ENCODE measurements around the gene SLC46A1. TPM values are rescaled to one million over a fixed set of nuclear protein-coding genes. Genes with fewer than 3 reads are reported as not detected.

Gene SLC46A1
- total and polyA plus RNA-seq, 9 of the 15 experiments (the other 6 are each of a cell fraction or from before 2014, with no cell fraction given): 0.24 to 5.5 (median 3.1) TPM

DNA sequence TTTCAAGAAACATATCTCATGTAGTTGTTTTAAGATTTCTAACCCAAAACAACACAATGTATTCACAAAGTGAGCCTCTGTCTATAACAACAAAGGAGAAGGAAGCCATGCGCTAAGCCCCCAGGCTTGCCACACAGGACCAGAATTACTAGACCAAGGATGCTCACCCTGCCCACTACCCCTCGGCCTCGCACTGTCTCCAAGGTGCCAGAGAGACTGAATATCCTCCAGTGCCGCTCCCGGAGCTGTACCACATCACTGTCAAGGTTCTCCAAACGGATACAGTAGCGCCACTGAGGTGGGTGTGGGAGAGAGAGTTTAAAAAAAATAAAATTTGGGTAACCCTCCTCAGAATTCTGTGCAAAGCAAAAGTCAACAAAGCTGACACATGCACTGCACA, 55.7 kb downstream of the SLC46A1 start (continued):
- TF ChIP-seq, protein P1, sequence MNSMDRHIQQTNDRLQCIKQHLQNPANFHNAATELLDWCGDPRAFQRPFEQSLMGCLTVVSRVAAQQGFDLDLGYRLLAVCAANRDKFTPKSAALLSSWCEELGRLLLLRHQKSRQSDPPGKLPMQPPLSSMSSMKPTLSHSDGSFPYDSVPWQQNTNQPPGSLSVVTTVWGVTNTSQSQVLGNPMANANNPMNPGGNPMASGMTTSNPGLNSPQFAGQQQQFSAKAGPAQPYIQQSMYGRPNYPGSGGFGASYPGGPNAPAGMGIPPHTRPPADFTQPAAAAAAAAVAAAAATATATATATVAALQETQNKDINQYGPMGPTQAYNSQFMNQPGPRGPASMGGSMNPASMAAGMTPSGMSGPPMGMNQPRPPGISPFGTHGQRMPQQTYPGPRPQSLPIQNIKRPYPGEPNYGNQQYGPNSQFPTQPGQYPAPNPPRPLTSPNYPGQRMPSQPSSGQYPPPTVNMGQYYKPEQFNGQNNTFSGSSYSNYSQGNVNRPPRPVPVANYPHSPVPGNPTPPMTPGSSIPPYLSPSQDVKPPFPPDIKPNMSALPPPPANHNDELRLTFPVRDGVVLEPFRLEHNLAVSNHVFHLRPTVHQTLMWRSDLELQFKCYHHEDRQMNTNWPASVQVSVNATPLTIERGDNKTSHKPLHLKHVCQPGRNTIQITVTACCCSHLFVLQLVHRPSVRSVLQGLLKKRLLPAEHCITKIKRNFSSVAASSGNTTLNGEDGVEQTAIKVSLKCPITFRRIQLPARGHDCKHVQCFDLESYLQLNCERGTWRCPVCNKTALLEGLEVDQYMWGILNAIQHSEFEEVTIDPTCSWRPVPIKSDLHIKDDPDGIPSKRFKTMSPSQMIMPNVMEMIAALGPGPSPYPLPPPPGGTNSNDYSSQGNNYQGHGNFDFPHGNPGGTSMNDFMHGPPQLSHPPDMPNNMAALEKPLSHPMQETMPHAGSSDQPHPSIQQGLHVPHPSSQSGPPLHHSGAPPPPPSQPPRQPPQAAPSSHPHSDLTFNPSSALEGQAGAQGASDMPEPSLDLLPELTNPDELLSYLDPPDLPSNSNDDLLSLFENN (IDR thresholded peaks at IDR 0.05; ENCODE audit: low read depth in 2 of 2, low read length in 2 of 2): no peak

DNA sequence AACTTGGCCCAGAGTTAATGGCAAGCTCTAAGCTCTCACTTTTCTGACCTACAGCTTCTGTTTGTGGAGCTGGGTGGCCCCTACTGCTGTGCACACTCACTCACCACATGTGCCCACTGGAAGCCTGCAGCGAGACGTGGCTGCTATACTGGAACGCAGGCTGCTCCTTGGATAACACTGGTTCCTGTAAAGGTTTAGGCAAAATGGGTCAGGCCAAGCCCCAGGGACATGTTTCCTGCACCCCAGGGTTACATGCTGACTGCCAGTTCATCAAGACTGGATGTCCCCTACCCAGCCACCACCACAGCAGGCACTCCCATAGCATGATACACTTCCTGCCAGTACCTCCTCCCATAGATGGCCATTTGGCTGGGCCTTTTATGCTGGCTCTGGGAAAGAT, 57.0 kb downstream of the SLC46A1 start:
- FAIRE-seq: no peak
- H3K9me3 ChIP-seq (replicated peaks; ENCODE audit: control insufficient read depth, insufficient read depth, low read depth, low read length): no peaks in the 10 kb centered on the region

More for the DNA sequence above, 57.0 kb downstream of the SLC46A1 start:
- CTCF ChIA-PET (ENCODE audit: low intra/inter-chr PET ratio): no interaction called here
- ATAC-seq (no peak), DNase-seq (ENCODE audit: extremely low read depth in 1 of 4, low spot score in 3 of 4) (no peak)
- Histone ChIP-seq H4K20me1 (replicated peaks; ENCODE audit: control insufficient read depth, insufficient read depth, low read length) (no peaks in the 10 kb centered on the region; the same call in none of the 2 replicates), H3K27ac (ENCODE audit: extremely low read depth, low read depth, low read length) (no peak overlapping the region), H3K36me3 (ENCODE audit: control insufficient read depth, insufficient read depth, low read length) (peaks cover 96% of the 10 kb centered on the region), H3K9ac (ENCODE audit: insufficient read depth in 1 of 2, low read depth in 2 of 2, low read length in 2 of 2) (no peak overlapping the region), H3K4me2 (ENCODE audit: insufficient read depth, low read length) (no peak overlapping the region), H3K4me1 (replicated peaks in 1 of 2; ENCODE audit: control insufficient read depth in 2 of 2, insufficient read depth in 2 of 2, low read length in 2 of 2) (peaks cover 0 to 3% of the 10 kb centered on the region in 2 experiments; a peak in 1 of 5 replicates), H3K27me3 (ENCODE audit: control insufficient read depth in 2 of 2, insufficient read depth in 2 of 2, low read length in 2 of 2) (no peaks in the 10 kb centered on the region), H3K4me3 (no peak overlapping the region), H2AFZ (ENCODE audit: low read depth, low read length) (no peak overlapping the region), H3K9me1 (ENCODE audit: control insufficient read depth, insufficient read depth, low read length) (no peaks in the 10 kb centered on the region), H3K79me2 (ENCODE audit: control insufficient read depth, insufficient read depth, low read length) (no peaks in the 10 kb centered on the region)
- 70% methylated on average over 3 of the region's 3 CpGs for WGBS (ENCODE audit: insufficient coverage, low coverage, missing lambda C conversion rate)
- TF ChIP-seq, protein P2, sequence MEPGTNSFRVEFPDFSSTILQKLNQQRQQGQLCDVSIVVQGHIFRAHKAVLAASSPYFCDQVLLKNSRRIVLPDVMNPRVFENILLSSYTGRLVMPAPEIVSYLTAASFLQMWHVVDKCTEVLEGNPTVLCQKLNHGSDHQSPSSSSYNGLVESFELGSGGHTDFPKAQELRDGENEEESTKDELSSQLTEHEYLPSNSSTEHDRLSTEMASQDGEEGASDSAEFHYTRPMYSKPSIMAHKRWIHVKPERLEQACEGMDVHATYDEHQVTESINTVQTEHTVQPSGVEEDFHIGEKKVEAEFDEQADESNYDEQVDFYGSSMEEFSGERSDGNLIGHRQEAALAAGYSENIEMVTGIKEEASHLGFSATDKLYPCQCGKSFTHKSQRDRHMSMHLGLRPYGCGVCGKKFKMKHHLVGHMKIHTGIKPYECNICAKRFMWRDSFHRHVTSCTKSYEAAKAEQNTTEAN (CRISPR knock-in tag; IDR thresholded peaks at IDR 0.05): no peak
- no peak for TF ChIP-seq RUNX1 (IDR thresholded peaks at IDR 0.05; ENCODE audit: low read depth)
- TF ChIP-seq, protein P3, sequence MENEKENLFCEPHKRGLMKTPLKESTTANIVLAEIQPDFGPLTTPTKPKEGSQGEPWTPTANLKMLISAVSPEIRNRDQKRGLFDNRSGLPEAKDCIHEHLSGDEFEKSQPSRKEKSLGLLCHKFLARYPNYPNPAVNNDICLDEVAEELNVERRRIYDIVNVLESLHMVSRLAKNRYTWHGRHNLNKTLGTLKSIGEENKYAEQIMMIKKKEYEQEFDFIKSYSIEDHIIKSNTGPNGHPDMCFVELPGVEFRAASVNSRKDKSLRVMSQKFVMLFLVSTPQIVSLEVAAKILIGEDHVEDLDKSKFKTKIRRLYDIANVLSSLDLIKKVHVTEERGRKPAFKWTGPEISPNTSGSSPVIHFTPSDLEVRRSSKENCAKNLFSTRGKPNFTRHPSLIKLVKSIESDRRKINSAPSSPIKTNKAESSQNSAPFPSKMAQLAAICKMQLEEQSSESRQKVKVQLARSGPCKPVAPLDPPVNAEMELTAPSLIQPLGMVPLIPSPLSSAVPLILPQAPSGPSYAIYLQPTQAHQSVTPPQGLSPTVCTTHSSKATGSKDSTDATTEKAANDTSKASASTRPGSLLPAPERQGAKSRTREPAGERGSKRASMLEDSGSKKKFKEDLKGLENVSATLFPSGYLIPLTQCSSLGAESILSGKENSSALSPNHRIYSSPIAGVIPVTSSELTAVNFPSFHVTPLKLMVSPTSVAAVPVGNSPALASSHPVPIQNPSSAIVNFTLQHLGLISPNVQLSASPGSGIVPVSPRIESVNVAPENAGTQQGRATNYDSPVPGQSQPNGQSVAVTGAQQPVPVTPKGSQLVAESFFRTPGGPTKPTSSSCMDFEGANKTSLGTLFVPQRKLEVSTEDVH (IDR thresholded peaks at IDR 0.05; ENCODE audit: low read depth, partially characterized antibody): no peak
- POLR2A ChIA-PET: interaction anchor here (0.6 to 4.2 kb wide), 5 partner anchors 8 to 212 kb away, joined by 3 to 44 read pairs (median 4); partner anchors contain the start of genes IFT20, POLDIP2, SLC46A1 and TNFAIP1
- BruUV-seq (replicated peaks): no TSS peak
- intact Hi-C loops (cut with micrococcal nuclease): no loop called here
- in situ Hi-C loops (cut with MboI): no loop called here

Data from K562 (cell line).